SW 1271 (cell line): ENCODE data around the gene PCDHB8.
"Not testable (repeated sequence)": the region's sequence is repeated elsewhere in the genome, so short reads cannot be mapped to it uniquely, and the experiment has no call there.

ENCODE experiments used
- DNase-seq, 2 experiments: peaks; one replicate each; lab custom pipeline; 2025; lab: John Stamatoyannopoulos, UW

Gene PCDHB8

GRCh38 chr5:141184117-141184855, 6.7 kb downstream of the PCDHB8 start:
- DNase-seq, result not testable (repeated sequence)

GRCh38 chr5:141186897-141187512, 9.4 kb downstream of the PCDHB8 start, which contains the start of gene PCDHB9:
Gene PCDHB9, plus strand, starts transcription at chr5:141187161. Its CDS starts 158 bp downstream, at chr5:141187319.
- peak; percentile 16 to 75 for DNase-seq

DNA sequence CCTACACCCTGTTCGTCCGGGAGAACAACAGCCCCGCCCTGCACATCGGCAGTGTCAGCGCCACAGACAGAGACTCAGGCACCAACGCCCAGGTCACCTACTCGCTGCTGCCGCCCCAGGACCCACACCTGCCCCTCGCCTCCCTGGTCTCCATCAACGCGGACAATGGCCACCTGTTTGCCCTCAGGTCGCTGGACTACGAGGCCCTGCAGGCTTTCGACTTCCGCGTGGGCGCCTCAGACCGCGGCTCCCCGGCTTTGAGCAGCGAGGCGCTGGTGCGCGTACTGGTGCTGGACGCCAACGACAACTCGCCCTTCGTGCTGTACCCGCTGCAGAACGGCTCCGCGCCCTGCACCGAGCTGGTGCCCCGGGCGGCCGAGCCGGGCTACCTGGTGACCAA, 11.1 kb downstream of the PCDHB8 start:
- not testable (repeated sequence) for DNase-seq

DNA sequence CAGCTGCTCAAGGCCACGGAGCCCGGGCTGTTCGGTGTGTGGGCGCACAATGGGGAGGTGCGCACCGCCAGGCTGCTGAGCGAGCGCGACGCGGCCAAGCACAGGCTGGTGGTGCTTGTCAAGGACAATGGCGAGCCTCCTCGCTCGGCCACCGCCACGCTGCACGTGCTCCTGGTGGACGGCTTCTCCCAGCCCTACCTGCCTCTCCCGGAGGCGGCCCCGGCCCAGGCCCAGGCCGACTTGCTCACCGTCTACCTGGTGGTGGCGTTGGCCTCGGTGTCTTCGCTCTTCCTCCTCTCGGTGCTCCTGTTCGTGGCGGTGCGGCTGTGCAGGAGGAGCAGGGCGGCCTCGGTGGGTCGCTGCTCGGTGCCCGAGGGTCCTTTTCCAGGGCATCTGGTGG, 11.5 kb downstream of the PCDHB8 start:
- not testable (repeated sequence) for DNase-seq

- DNase-seq, result peak in 1 of 2 experiments; percentile 66
Observed at GRCh38 chr5:141192110-141192725, 14.6 kb downstream of the PCDHB8 start, which contains the start of gene PCDHB10. Gene PCDHB10, plus strand, starts transcription at chr5:141192353. Its CDS starts 200 bp downstream, at chr5:141192553.

- DNase-seq, result not testable (repeated sequence)
Observed at GRCh38 chr5:141194332-141194731, 16.7 kb downstream of the PCDHB8 start.

GRCh38 chr5:141196363-141196762, 18.8 kb downstream of the PCDHB8 start:
- DNase-seq, result no peak

GRCh38 chr5:141199359-141200235, 22.0 kb downstream of the PCDHB8 start, which contains the start of gene PCDHB11:
Gene PCDHB11, plus strand, starts transcription at chr5:141199627. Its CDS starts 148 bp downstream, at chr5:141199775.
- peak in 1 of 2 experiments; percentile 36 for DNase-seq

- not testable (repeated sequence) for DNase-seq
Observed at GRCh38 chr5:141201126-141201525, 23.5 kb downstream of the PCDHB8 start.

GRCh38 chr5:141201646-141202045, 24.1 kb downstream of the PCDHB8 start:
- DNase-seq, result not testable (repeated sequence)

DNA sequence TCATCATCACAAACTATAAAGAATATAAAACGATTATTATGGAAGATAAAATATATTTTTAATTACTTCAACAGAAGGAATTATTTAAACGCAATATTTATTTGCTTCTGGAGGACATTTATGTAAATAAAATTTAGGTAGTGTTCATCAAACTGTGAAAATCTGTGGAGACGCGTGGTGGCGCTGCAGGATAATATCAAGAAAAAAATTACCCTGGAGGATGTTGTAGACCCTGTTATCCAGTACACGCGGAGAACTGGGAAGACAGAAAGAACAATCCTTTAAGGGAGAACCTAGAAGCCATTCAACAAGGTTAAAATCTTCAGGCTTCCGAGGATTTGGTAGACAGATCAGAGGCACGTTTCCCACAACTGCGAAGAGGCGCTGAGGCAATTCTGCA, 30.9 kb downstream of the PCDHB8 start, which contains the start of gene PCDHB12:
Gene PCDHB12 (plus strand): TSS at position 242 of the 400 bp plus-strand sequence. CDS start 189 bp downstream, outside the sequence.
- no peak for DNase-seq

DNA sequence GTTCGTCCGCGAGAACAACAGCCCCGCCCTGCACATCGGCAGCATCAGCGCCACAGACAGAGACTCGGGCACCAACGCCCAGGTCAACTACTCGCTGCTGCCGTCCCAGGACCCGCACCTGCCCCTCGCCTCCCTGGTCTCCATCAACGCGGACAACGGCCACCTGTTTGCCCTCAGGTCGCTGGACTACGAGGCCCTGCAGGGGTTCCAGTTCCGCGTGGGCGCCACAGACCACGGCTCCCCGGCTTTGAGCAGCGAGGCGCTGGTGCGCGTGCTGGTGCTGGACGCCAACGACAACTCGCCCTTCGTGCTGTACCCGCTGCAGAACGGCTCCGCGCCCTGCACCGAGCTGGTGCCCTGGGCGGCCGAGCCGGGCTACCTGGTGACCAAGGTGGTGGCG, 32.7 kb downstream of the PCDHB8 start:
- DNase-seq, result not testable (repeated sequence)

DNA sequence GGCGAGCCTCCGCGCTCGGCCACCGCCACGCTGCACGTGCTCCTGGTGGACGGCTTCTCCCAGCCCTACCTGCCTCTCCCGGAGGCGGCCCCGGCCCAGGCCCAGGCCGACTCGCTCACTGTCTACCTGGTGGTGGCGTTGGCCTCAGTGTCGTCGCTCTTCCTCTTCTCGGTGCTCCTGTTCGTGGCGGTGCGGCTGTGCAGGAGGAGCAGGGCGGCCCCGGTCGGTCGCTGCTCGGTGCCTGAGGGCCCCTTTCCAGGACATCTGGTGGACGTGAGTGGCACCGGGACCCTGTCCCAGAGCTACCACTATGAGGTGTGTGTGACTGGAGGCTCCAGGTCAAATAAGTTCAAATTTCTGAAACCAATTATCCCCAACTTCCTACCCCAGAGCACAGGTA, 33.3 kb downstream of the PCDHB8 start:
- not testable (repeated sequence) for DNase-seq

DNA sequence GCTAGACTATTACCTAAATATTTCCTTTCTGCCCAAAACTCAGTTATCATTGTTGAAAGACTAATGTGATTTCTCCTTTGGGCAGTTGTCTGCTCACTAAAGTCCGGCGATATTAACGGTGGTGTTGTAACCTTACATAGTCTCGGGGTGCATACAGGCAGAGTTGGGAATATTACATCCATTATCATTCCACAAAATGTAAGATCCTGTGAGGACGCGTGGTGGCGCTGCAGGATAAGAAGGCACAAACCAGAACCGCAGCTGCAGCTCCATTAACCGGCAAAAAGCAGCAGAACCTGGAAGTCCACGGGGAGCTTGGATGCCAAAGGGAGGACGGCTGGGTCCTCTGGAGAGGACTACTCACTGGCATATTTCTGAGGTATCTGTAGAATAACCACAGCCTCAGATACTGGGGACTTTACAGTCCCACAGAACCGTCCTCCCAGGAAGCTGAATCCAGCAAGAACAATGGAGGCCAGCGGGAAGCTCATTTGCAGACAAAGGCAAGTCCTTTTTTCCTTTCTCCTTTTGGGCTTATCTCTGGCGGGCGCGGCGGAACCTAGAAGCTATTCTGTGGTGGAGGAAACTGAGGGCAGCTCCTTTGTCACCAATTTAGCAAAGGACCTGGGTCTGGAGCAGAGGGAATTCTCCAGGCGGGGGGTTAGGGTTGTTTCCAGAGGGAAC, 36.2 kb downstream of the PCDHB8 start, which contains the start of gene PCDHB13:
Gene PCDHB13 (plus strand): TSS at position 264 of the 684 bp plus-strand sequence. CDS start 205 bp downstream, at position 469.
- not testable (repeated sequence) for DNase-seq

- DNase-seq, result not testable (repeated sequence)
Observed at GRCh38 chr5:141214583-141214982, 37.0 kb downstream of the PCDHB8 start.

GRCh38 chr5:141215504-141215903, 37.9 kb downstream of the PCDHB8 start:
- DNase-seq, result not testable (repeated sequence)

DNA sequence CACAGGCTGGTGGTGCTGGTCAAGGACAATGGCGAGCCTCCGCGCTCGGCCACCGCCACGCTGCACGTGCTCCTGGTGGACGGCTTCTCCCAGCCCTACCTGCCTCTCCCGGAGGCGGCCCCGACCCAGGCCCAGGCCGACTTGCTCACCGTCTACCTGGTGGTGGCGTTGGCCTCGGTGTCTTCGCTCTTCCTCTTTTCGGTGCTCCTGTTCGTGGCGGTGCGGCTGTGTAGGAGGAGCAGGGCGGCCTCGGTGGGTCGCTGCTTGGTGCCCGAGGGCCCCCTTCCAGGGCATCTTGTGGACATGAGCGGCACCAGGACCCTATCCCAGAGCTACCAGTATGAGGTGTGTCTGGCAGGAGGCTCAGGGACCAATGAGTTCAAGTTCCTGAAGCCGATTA, 38.4 kb downstream of the PCDHB8 start:
- DNase-seq, result not testable (repeated sequence)

- peak; percentile 16 to 54 for DNase-seq
Observed at GRCh38 chr5:141223112-141223783, 45.7 kb downstream of the PCDHB8 start, which contains the start of gene PCDHB14. Gene PCDHB14, plus strand, starts transcription at chr5:141223343. Its CDS starts 163 bp downstream, at chr5:141223506.

GRCh38 chr5:141224844-141225243, 47.3 kb downstream of the PCDHB8 start:
- not testable (repeated sequence) for DNase-seq

- DNase-seq, result not testable (repeated sequence)
Observed at GRCh38 chr5:141225421-141225820, 47.8 kb downstream of the PCDHB8 start.
